GM23338 (cell line): ENCODE data around the gene CD6. TPM values are rescaled to one million over a fixed set of nuclear protein-coding genes. Genes with fewer than 3 reads are reported as not detected.

Source experiments
- EZH2phosphoT487 ChIP-seq: fragments of 200-600 bp; sonication (generic); IDR thresholded peaks from one replicate; pipeline ENCODE4 v1.8.1; 2018; ENCODE audit warnings: antibody characterized with exemption; ENCODE audit not compliant: unreplicated experiment
- JUNB ChIP-seq: IDR thresholded peaks from one replicate; pipeline ENCODE4 v1.6.1; 2016; ENCODE audit warnings: antibody characterized with exemption; ENCODE audit not compliant: unreplicated experiment
- NANOG ChIP-seq: IDR thresholded peaks from 2 replicates; pipeline ENCODE4 v1.6.1; 2016; ENCODE audit warnings: antibody characterized with exemption, borderline replicate concordance
- POLR2AphosphoS5 ChIP-seq: IDR thresholded peaks from 2 replicates; pipeline ENCODE4 v1.6.1; 2016; ENCODE audit warnings: antibody characterized with exemption, low read depth
- REST ChIP-seq: IDR thresholded peaks from one replicate; pipeline ENCODE4 v1.6.1; 2018; ENCODE audit warnings: antibody characterized with exemption; ENCODE audit not compliant: unreplicated experiment
- ZNF114 ChIP-seq: fragments of 250-450 bp; sonication (Bioruptor Pico); IDR thresholded peaks from 2 replicates; pipeline ENCODE4 v1.5.0; 2020; ENCODE audit warnings: mild to moderate bottlenecking, moderate library complexity
- ZNF462 ChIP-seq: fragments of 250-450 bp; sonication (Bioruptor Pico); IDR thresholded peaks from 2 replicates; pipeline ENCODE4 v1.5.0; 2020; ENCODE audit warnings: mild to moderate bottlenecking, moderate library complexity
- polyA plus RNA-seq: library from polyadenylated mRNA; unstranded; fragments of >200 nt; fragmentation: Nextera tagmentation; extraction: Ambion mirVana; gene quantifications from 2 replicates; pipeline ENCODE4 v1.2.1, GENCODE V29; 2016
- total RNA-seq: library from RNA; depleted of rRNA; stranded (reverse); fragments of >200 nt; shearing (Covaris generic); gene quantifications from 2 replicates; pipeline ENCODE4 v1.2.3, GENCODE V29; 2014

The CD6 gene
- total and polyA plus RNA-seq, 2 experiments from 2014 or later: 0.49 TPM; not detected in 1

GRCh38 chr11:60966890-60967289 lies 4.6 kb upstream of the CD6 start (continued):
- TF ChIP-seq REST: no peak
- no peak for TF ChIP-seq ZNF114 (CRISPR knock-in tag)
- TF ChIP-seq ZNF462 (CRISPR knock-in tag): no peak
- no peak for TF ChIP-seq EZH2phosphoT487
- TF ChIP-seq JUNB: no peak
- no peak for TF ChIP-seq POLR2AphosphoS5
- no peak for TF ChIP-seq NANOG
